Suprapubic skin (tissue), 4 donors: ENCODE data around the gene DFFA. TPM values are rescaled to one million over a fixed set of nuclear protein-coding genes. Genes with fewer than 3 reads are reported as not detected.

Experiments used
- DNase-seq, 2 donors: peaks; one replicate each; pipeline ENCODE4 v3.0.0-alpha.2; 2019; ENCODE audit warnings: low spot score in 2 of 2
- H3K27ac ChIP-seq: fragments of 200-600 bp; sonication (generic); one replicate; pipeline ENCODE4 v1.5.1; 2019
- H3K27me3 ChIP-seq: fragments of 200-600 bp; sonication (generic); one replicate; pipeline ENCODE4 v1.5.1; 2019
- H3K36me3 ChIP-seq: fragments of 200-600 bp; sonication (generic); one replicate; pipeline ENCODE4 v1.5.1; 2019
- H3K4me1 ChIP-seq: fragments of 200-600 bp; sonication (generic); one replicate; pipeline ENCODE4 v1.5.1; 2019
- H3K4me3 ChIP-seq: fragments of 200-600 bp; sonication (generic); one replicate; pipeline ENCODE4 v1.5.1; 2019; ENCODE audit warnings: mild to moderate bottlenecking
- H3K9me3 ChIP-seq: fragments of 200-600 bp; sonication (generic); one replicate; pipeline ENCODE4 v1.5.1; 2019
- CTCF ChIP-seq, 2 donors: fragments of 200-600 bp in 1 of 2; fragments of 450-650 bp in 1 of 2; sonication (generic) in 1 of 2; IDR thresholded peaks; one replicate each; pipeline ENCODE4 v1.5.1; 2016 to 2019; ENCODE audit warnings: antibody characterized with exemption in 2 of 2, mild to moderate bottlenecking in 1 of 2, moderate library complexity in 1 of 2
- EP300 ChIP-seq: sonication (generic); formaldehyde crosslinking; IDR thresholded peaks from one replicate; pipeline ENCODE4 v1.6.1; 2017; ENCODE audit warnings: antibody characterized with exemption
- POLR2A ChIP-seq, 2 donors: fragments of 450-650 bp; IDR thresholded peaks; one replicate each; pipeline ENCODE4 v1.6.1; 2017; ENCODE audit warnings: antibody characterized with exemption in 2 of 2, mild to moderate bottlenecking in 2 of 2, moderate library complexity in 2 of 2
- POLR2AphosphoS5 ChIP-seq, 3 donors: sonication (generic); formaldehyde crosslinking; IDR thresholded peaks; one replicate each; pipeline ENCODE4 v1.6.1; 2017; ENCODE audit warnings: antibody characterized with exemption in 3 of 3
- WGBS: methylation state at CpG from one replicate; pipeline ENCODE4 v1.1.5; 2018; 5-methylcytosine and 5-hydroxymethylcytosine counted together
- total RNA-seq, 4 donors: library from RNA; depleted of rRNA; stranded (reverse); fragments of >200 nt; gene quantifications; one replicate each; pipeline ENCODE4 v1.1.0, GENCODE V29; 2016

The DFFA gene
- total RNA-seq, 4 donors from 2014 or later = 16.4 to 21.3 (median 20.2) TPM

- no peak for TF ChIP-seq EP300
- TF ChIP-seq CTCF (IDR thresholded peaks at IDR 0.05) = no peak
- TF ChIP-seq POLR2AphosphoS5 (IDR thresholded peaks at IDR 0.05) = no peak
- no peak for TF ChIP-seq POLR2A (IDR thresholded peaks at IDR 0.05)
- WGBS = 63% methylated on average over 5 of the region's 5 CpGs
- DNase-seq = no peak
- H3K4me1 ChIP-seq = peaks cover 22% of the 10 kb centered on the region
- H3K9me3 ChIP-seq = no peaks in the 10 kb centered on the region
- H3K4me3 ChIP-seq = no peak overlapping the region
- no peaks in the 10 kb centered on the region for H3K27me3 ChIP-seq
- H3K27ac ChIP-seq = no peak overlapping the region
- no peaks in the 10 kb centered on the region for H3K36me3 ChIP-seq
Observed at GRCh38 chr1:10494418-10494753, 22.1 kb upstream of the DFFA start.

DNA sequence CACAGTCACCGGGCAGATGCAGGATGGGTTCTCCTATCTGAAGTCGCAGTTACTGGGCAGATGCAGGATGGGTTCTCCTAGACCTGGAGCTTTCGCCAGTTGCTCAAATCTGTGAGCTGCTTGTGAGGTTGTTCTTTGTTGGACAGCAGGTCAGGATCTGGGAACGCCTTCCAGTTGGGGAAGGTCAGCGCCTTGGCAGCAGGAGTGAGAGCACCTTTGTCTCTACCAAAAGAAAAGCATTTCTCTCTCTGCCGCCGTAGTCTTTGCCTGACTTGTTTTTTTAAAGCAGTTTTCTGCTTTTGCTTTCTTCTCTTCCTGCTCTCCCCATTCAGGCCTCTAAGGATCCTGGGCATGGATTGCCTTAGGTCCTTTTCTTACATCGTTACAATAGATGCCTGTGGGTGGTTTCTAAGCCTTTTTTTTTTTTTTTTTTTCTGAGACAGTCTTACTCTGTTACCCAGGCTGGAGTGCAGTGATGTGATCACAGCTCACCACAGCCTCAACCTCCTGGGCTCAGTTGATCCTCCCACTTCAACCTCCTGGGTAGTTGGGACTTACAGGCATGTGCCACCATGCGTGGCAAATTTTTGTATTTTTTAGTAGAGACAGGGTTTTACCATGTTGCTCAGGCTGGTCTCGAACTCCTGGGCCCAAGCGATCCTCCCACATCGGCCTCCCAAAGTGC, 18.1 kb upstream of the DFFA start:
- H3K4me1 ChIP-seq = peaks cover 12% of the 10 kb centered on the region
- no peak for DNase-seq
- H3K4me3 ChIP-seq = no peak overlapping the region
- no peaks in the 10 kb centered on the region for H3K36me3 ChIP-seq
- 83% methylated on average over 12 of the region's 12 CpGs for WGBS
- H3K9me3 ChIP-seq = no peaks in the 10 kb centered on the region
- TF ChIP-seq EP300 = no peak
- no peak for TF ChIP-seq POLR2AphosphoS5 (IDR thresholded peaks at IDR 0.05)
- no peak for TF ChIP-seq CTCF (IDR thresholded peaks at IDR 0.05)
- no peak for TF ChIP-seq POLR2A (IDR thresholded peaks at IDR 0.05)
- no peaks in the 10 kb centered on the region for H3K27me3 ChIP-seq
- no peak overlapping the region for H3K27ac ChIP-seq

DNA sequence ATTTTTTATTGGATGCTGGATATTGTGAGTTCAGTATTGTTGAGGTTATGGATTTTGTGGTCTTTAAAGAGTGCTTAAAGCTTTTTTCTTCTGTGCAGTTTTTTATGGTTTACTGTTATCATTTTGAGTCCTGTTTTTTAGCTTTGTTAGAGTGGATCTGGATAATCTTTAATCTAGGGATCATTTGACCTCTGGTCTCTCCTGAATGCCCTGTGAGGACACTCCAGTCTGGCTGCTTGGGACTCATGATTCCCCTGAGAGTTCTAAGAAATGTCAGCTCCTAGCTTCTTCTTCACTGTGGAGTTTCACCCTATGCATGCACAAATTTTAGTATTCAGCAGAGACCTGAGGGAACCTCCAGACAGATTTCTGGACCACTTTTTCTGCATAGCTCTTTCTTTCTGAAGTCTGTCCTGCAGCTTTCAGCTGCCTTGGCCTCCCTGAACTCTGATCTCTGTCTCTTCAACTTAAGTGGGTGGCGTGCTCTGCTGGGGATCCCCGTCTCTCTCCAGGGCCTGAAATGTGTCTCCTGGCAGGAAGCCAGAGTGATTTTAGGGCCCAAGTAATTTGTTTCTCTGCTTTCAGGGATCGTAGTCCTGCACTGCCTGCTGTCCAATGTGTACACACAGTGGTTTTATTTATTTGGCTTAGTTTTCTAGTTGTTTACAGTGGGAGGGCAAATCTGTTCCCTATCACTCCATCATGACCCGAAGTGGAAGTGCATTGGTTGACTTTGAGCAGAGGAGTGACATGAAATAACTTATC, 17.1 kb upstream of the DFFA start:
- no peak for DNase-seq
- Histone ChIP-seq H3K27ac (no peak overlapping the region), H3K4me1 (peaks cover 2% of the 10 kb centered on the region), H3K9me3 (no peaks in the 10 kb centered on the region), H3K4me3 (no peak overlapping the region), H3K36me3 (no peaks in the 10 kb centered on the region), H3K27me3 (no peaks in the 10 kb centered on the region)
- WGBS = 46% methylated on average over 4 of the region's 4 CpGs
- TF ChIP-seq EP300 = no peak
- no peak for TF ChIP-seq POLR2A (IDR thresholded peaks at IDR 0.05)
- TF ChIP-seq CTCF (IDR thresholded peaks at IDR 0.05) = no peak
- TF ChIP-seq POLR2AphosphoS5 (IDR thresholded peaks at IDR 0.05) = no peak

DNA sequence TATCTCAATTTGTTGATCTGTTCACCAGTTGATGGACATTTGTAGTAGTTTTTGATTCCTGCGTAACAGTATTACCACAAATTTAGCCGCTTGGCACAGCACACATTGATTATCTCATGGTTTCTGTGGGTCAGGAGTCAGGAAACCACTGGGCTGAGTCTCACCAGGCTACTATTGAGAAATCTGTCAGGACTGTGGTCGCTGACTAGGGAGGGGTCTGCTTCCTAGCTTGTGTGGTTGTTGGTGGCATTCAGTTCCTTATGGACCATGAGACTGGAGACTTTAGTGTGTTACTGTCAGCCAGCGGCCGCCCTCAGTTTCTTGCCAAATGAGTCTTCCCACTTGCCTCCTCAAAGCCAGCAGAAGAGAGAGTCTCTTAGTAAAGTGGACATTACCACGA, 12.2 kb upstream of the DFFA start:
- H3K4me3 ChIP-seq = no peak overlapping the region
- no peaks in the 10 kb centered on the region for H3K4me1 ChIP-seq
- H3K27me3 ChIP-seq = no peaks in the 10 kb centered on the region
- 96% methylated on average over 3 of the region's 6 CpGs for WGBS
- TF ChIP-seq EP300 (no peak), CTCF (IDR thresholded peaks at IDR 0.05) (no peak), POLR2A (IDR thresholded peaks at IDR 0.05) (no peak), POLR2AphosphoS5 (IDR thresholded peaks at IDR 0.05) (no peak)
- no peaks in the 10 kb centered on the region for H3K9me3 ChIP-seq
- no peak overlapping the region for H3K27ac ChIP-seq
- H3K36me3 ChIP-seq = no peaks in the 10 kb centered on the region
- no peak for DNase-seq

DNA sequence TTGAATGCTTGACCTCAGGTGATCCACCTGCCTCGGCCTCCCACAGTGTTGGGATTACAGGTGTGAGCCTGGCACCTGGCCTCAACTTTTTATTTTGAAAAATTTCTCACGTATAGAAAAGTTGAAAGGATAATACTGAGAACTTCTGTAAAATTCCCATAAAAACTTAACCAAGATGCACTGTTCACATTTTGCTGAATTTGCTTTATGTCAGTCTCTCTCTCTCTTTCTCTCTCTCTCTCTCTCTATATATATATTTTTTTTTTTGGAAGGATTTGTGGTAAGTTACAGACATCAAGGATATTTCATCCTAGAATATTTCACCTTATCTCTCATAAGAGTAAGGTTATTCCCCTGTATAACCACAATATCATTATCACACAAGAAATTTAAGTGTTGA, 8.3 kb upstream of the DFFA start:
- DNase-seq = no peak
- TF ChIP-seq CTCF (IDR thresholded peaks at IDR 0.05) (no peak), EP300 (no peak), POLR2AphosphoS5 (IDR thresholded peaks at IDR 0.05) (no peak), POLR2A (IDR thresholded peaks at IDR 0.05) (no peak)
- no peak overlapping the region for H3K27ac ChIP-seq
- no peak overlapping the region for H3K4me3 ChIP-seq
- 96% methylated on average over 2 of the region's 2 CpGs for WGBS
- H3K9me3 ChIP-seq = no peaks in the 10 kb centered on the region
- no peaks in the 10 kb centered on the region for H3K27me3 ChIP-seq
- H3K4me1 ChIP-seq = peaks cover 14% of the 10 kb centered on the region
- H3K36me3 ChIP-seq = no peaks in the 10 kb centered on the region
